Kidney epithelial cell (primary cell): ENCODE results near the gene CACNA1F. TPM values are rescaled to one million over a fixed set of nuclear protein-coding genes. Genes with fewer than 3 reads are reported as not detected.

ENCODE experiments used
- DNase-seq: peaks from one replicate; pipeline ENCODE4 v3.0.0-alpha.2; 2010; ENCODE audit warnings: low read depth
- H3K27me3 ChIP-seq: 2 replicates; pipeline ENCODE4 v1.6.0; 2011; ENCODE audit warnings: low read length; ENCODE audit not compliant: control insufficient read depth, insufficient read depth
- H3K36me3 ChIP-seq: 2 replicates; pipeline ENCODE4 v1.5.1; 2011; ENCODE audit warnings: low read length; ENCODE audit not compliant: control insufficient read depth, insufficient read depth
- H3K4me3 ChIP-seq: 2 replicates; pipeline ENCODE4 v1.5.1; 2011; ENCODE audit warnings: low read depth, mild to moderate bottlenecking, control low read depth, low read length
- CTCF ChIP-seq: IDR thresholded peaks from 2 replicates; pipeline ENCODE4 v1.5.1; 2011; ENCODE audit warnings: mild to moderate bottlenecking, moderate library complexity, low read length, control low read depth, inconsistent platforms; ENCODE audit not compliant: insufficient read depth, poor library complexity, severe bottlenecking
- total RNA-seq: library from RNA; depleted of rRNA; stranded (reverse); fragments of >200 nt; gene quantifications from 2 replicates; pipeline ENCODE4 v1.2.3, GENCODE V29; 2015

CACNA1F gene
- total RNA-seq, 1 donor from 2014 or later = not detected

GRCh38 chrX:49187028-49187394 is 46.1 kb downstream of the CACNA1F start:
- no peak for DNase-seq
- no peak for TF ChIP-seq CTCF
- no peak overlapping the region for H3K4me3 ChIP-seq

GRCh38 chrX:49186125-49187027 is 46.8 kb downstream of the CACNA1F start, which contains the start of gene PRICKLE3:
TSS of gene PRICKLE3 (minus strand) at chrX:49186373. CDS start at chrX:49186297, 76 bp downstream.
- peak; percentile 45 for TF ChIP-seq CTCF
- no peak for DNase-seq
- H3K4me3 ChIP-seq = peak within 1 kb of the TSS; percentile 69
- peaks cover 1% of the 10 kb centered on the region for H3K36me3 ChIP-seq
- no peaks in the 10 kb centered on the region for H3K27me3 ChIP-seq

More at GRCh38 chrX:49187028-49187394, 46.1 kb downstream of the CACNA1F start:
- Histone ChIP-seq H3K36me3 (peaks cover 1% of the 10 kb centered on the region), H3K27me3 (no peaks in the 10 kb centered on the region)

- peak; percentile 63 for DNase-seq
These were observed 48.6 kb downstream of the CACNA1F start for GRCh38 chrX:49184294-49185281.

GRCh38 chrX:49183701-49184281 is 49.3 kb downstream of the CACNA1F start:
- Histone ChIP-seq H3K36me3 (peaks cover 1% of the 10 kb centered on the region), H3K4me3 (no peak overlapping the region), H3K27me3 (no peaks in the 10 kb centered on the region)
- DNase-seq = no peak
- no peak for TF ChIP-seq CTCF

More at GRCh38 chrX:49184294-49185281, 48.6 kb downstream of the CACNA1F start:
- Histone ChIP-seq H3K36me3 (peaks cover 1% of the 10 kb centered on the region), H3K4me3 (peak overlapping the region; percentile 35), H3K27me3 (no peaks in the 10 kb centered on the region)
- TF ChIP-seq CTCF = peak; percentile 1

- no peak for TF ChIP-seq CTCF
- H3K27me3 ChIP-seq = no peaks in the 10 kb centered on the region
- peaks cover 2% of the 10 kb centered on the region for H3K36me3 ChIP-seq
- no peak for DNase-seq
- no peak overlapping the region for H3K4me3 ChIP-seq
These were observed 53.8 kb downstream of the CACNA1F start for GRCh38 chrX:49179358-49179757.
